Neuronal stem cell (in vitro differentiated cells): ENCODE measurements around the gene MTX1.

Source experiments
- DNase-seq: peaks from one replicate; pipeline ENCODE4 v3.0.0-alpha.2; 2013; ENCODE audit warnings: low spot score
- H2AFZ ChIP-seq: one replicate; pipeline ENCODE4 v1.6.1; 2013; ENCODE audit warnings: mild to moderate bottlenecking, low read length, inconsistent platforms
- H2AK5ac ChIP-seq: 2 replicates; pipeline ENCODE4 v1.6.1; 2013; ENCODE audit warnings: low read depth, mild to moderate bottlenecking, inconsistent platforms, low read length, moderate library complexity, mixed read lengths
- H2BK120ac ChIP-seq: 2 replicates; pipeline ENCODE4 v1.6.1; 2013; ENCODE audit warnings: low read depth, mild to moderate bottlenecking, inconsistent platforms, low read length, moderate library complexity, mixed read lengths
- H2BK12ac ChIP-seq: one replicate; pipeline ENCODE4 v1.6.1; 2013; ENCODE audit warnings: low read length, inconsistent platforms
- H2BK15ac ChIP-seq: 2 replicates; pipeline ENCODE4 v1.6.1; 2013; ENCODE audit warnings: mild to moderate bottlenecking, low read length, inconsistent platforms, mixed read lengths
- H2BK5ac ChIP-seq: one replicate; pipeline ENCODE4 v1.6.1; 2013; ENCODE audit warnings: inconsistent platforms, mild to moderate bottlenecking, low read length, moderate library complexity
- H3K14ac ChIP-seq: one replicate; pipeline ENCODE4 v1.6.1; 2013; ENCODE audit warnings: low read length, inconsistent platforms
- H3K18ac ChIP-seq: 2 replicates; pipeline ENCODE4 v1.6.1; 2013; ENCODE audit warnings: low read length, inconsistent platforms
- H3K23ac ChIP-seq: 2 replicates; pipeline ENCODE4 v1.6.1; 2013; ENCODE audit warnings: low read depth, mild to moderate bottlenecking, mixed read lengths, low read length, inconsistent platforms; ENCODE audit not compliant: poor library complexity
- H3K27ac ChIP-seq: replicated peaks from 3 replicates; pipeline ENCODE4 v1.5.1; 2013; ENCODE audit warnings: low read length, inconsistent platforms
- H3K27me3 ChIP-seq, 3 experiments: 2 replicates each; pipeline ENCODE4 v1.6.1; 2013; ENCODE audit warnings: low read length in 3 of 3, mild to moderate bottlenecking in 2 of 3, inconsistent platforms in 1 of 3, low read depth in 1 of 3, mixed read lengths in 1 of 3, moderate library complexity in 1 of 3; ENCODE audit not compliant: control insufficient read depth in 3 of 3, insufficient read depth in 3 of 3
- H3K36me3 ChIP-seq, 2 donors: replicated peaks in 1 of 2; 2 replicates each; pipeline ENCODE4 v1.6.1; 2013; ENCODE audit warnings: low read length in 2 of 2; ENCODE audit not compliant: control insufficient read depth in 2 of 2, insufficient read depth in 2 of 2
- H3K4ac ChIP-seq: 2 replicates; pipeline ENCODE4 v1.6.1; 2013; ENCODE audit warnings: inconsistent platforms, mild to moderate bottlenecking, low read length, moderate library complexity
- H3K4me1 ChIP-seq, 2 donors: 1 replicate in 1 of 2; 2 replicates in 1 of 2; pipeline ENCODE4 v1.6.1; 2013; ENCODE audit warnings: low read length in 2 of 2, low read depth in 1 of 2; ENCODE audit not compliant: control insufficient read depth in 2 of 2, insufficient read depth in 1 of 2
- H3K4me2 ChIP-seq: one replicate; pipeline ENCODE4 v1.6.1; 2013; ENCODE audit warnings: mild to moderate bottlenecking, low read length, inconsistent platforms; ENCODE audit not compliant: insufficient read depth, poor library complexity, severe bottlenecking
- H3K4me3 ChIP-seq, 2 donors: 2 replicates each; pipeline ENCODE4 v1.5.1; 2013; ENCODE audit warnings: low read length in 2 of 2, mild to moderate bottlenecking in 2 of 2, inconsistent platforms in 1 of 2, moderate library complexity in 1 of 2
- H3K79me1 ChIP-seq: one replicate; pipeline ENCODE4 v1.6.1; 2013; ENCODE audit warnings: low read depth, mild to moderate bottlenecking, inconsistent platforms, low read length, moderate library complexity
- H3K9ac ChIP-seq: one replicate; pipeline ENCODE4 v1.6.1; 2013; ENCODE audit warnings: mild to moderate bottlenecking, low read depth, low read length, inconsistent platforms; ENCODE audit not compliant: poor library complexity
- H3K9me3 ChIP-seq, 2 donors: replicated peaks in 1 of 2; 2 replicates each; pipeline versions ENCODE3 to v1.6.1; 2013; ENCODE audit warnings: low read length in 2 of 2, mild to moderate bottlenecking in 2 of 2, inconsistent platforms in 1 of 2, low read depth in 1 of 2, mixed read lengths in 1 of 2, moderate library complexity in 1 of 2; ENCODE audit not compliant: control insufficient read depth in 2 of 2, insufficient read depth in 1 of 2
- H4K8ac ChIP-seq: one replicate; pipeline ENCODE4 v1.6.1; 2013; ENCODE audit warnings: low read depth, mild to moderate bottlenecking, inconsistent platforms, low read length, moderate library complexity
- H4K91ac ChIP-seq: one replicate; pipeline ENCODE4 v1.6.1; 2013; ENCODE audit warnings: low read length, low read depth, mild to moderate bottlenecking, inconsistent platforms; ENCODE audit not compliant: poor library complexity
- WGBS, 2 donors: extraction: QIAGEN DNeasy Blood & Tissue Kit; methylation state at CpG; one replicate each; pipeline ENCODE4 v1.1.7; 2013; ENCODE audit warnings: missing lambda C conversion rate in 2 of 2, mixed read lengths in 1 of 2; ENCODE audit not compliant: insufficient read length in 2 of 2, insufficient replicate concordance in 1 of 2; ENCODE audit errors: extremely low coverage in 2 of 2; 5-methylcytosine and 5-hydroxymethylcytosine counted together

The MTX1 gene

DNA sequence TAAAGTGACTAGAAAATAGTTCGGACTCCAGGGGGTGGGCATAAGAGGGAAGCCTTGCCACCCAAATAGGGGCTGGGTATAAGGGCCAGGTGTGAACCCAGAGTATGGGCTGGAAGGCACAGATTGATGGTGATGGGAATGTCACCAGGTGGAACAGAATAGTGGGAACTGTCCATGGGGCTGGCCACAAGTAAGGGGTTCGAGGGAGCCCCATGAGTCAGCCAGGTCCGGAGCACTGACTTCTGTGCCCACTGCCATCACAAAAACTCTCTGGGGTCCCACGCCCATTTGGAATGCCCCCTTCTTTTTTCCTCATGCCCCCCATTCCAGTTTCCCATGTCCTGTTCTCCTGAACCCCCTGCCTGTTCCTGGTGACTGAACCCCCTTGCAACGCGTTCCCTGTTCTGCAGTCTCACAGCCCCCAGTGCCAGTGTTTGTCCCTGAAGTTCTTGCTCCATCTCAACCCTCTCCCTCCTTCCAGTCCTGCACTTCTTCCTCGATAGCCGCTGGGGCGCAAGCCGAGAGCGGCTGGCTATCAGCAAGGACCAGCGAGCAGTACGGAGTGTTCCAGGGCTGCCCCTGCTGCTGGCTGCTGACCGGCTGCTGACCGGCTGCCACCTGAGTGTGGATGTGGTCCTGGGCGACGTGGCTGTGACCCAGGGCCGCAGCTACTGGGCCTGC is 27.0 kb upstream of the MTX1 start:
- no CpG with 5 or more reads among the region's 18 CpGs for WGBS, 2 donors
- H3K9me3 ChIP-seq = no peaks in the 10 kb centered on the region
- H3K23ac ChIP-seq = no peak overlapping the region
- H3K4me3 ChIP-seq = no peak overlapping the region
- no peak overlapping the region for H4K91ac ChIP-seq
- peak overlapping the region; percentile 60 for H3K9ac ChIP-seq
- H2AK5ac ChIP-seq = no peak overlapping the region
- H3K36me3 ChIP-seq = peaks cover 29 to 44% of the 10 kb centered on the region in 2 donors
- no peak overlapping the region for H3K27ac ChIP-seq
- H3K4me2 ChIP-seq = peak overlapping the region; percentile 18
- H3K79me1 ChIP-seq = peaks cover 10% of the 10 kb centered on the region
- peak overlapping the region; percentile 75 for H2BK5ac ChIP-seq
- H2BK12ac ChIP-seq = no peak overlapping the region
- H2BK15ac ChIP-seq = no peak overlapping the region
- no peak overlapping the region for H3K4ac ChIP-seq
- H4K8ac ChIP-seq = no peak overlapping the region
- H3K18ac ChIP-seq = peak overlapping the region; percentile 11
- no peaks in the 10 kb centered on the region for H3K27me3 ChIP-seq
- no peak overlapping the region for H2AFZ ChIP-seq
- no peak overlapping the region for H2BK120ac ChIP-seq
- DNase-seq = no peak
- H3K4me1 ChIP-seq = peaks cover 1 to 2% of the 10 kb centered on the region in 2 donors
- H3K14ac ChIP-seq = no peak overlapping the region

DNA sequence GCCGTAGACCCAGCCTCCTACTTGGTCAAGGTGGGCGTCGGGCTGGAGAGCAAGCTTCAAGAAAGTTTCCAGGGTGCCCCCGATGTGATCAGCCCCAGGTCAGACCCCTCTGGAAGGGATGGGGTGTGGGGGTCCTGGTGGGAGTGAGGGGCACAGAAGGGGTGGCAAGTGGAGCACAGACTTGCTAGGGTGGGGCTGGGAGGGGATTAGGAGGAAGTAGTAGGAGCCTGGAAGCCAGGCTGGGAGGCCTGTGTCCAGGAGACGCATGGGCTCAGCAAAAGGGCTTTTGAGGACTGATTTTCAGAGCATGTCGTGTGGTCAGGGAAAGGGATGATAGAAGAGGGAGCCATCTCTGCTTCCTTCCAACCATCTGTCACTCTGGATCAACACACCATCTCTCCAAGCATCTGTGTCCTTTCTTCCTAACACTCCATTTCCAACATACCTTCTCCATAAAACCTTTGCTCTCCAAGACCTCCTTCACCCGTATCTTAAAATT is 26.4 kb upstream of the MTX1 start:
- Histone ChIP-seq H2BK12ac (no peak overlapping the region), H2BK120ac (no peak overlapping the region), H3K9ac (peak overlapping the region; percentile 60), H3K18ac (peak overlapping the region; percentile 11), H3K27ac (no peak overlapping the region), H3K23ac (no peak overlapping the region), H3K27me3 (no peaks in the 10 kb centered on the region), H3K9me3 (no peaks in the 10 kb centered on the region), H3K4ac (no peak overlapping the region), H3K4me3 (no peak overlapping the region), H3K36me3 (peaks cover 24 to 40% of the 10 kb centered on the region in 2 donors), H2BK5ac (no peak overlapping the region), H4K91ac (no peak overlapping the region), H3K14ac (no peak overlapping the region), H3K4me1 (peaks cover 0 to 2% of the 10 kb centered on the region in 2 donors), H2AFZ (no peak overlapping the region), H3K79me1 (peaks cover 9% of the 10 kb centered on the region), H3K4me2 (no peak overlapping the region), H4K8ac (no peak overlapping the region), H2BK15ac (no peak overlapping the region), H2AK5ac (no peak overlapping the region)
- WGBS, 2 donors = 100% methylated on average over 1 of the region's 7 CpGs
- no peak for DNase-seq

DNA sequence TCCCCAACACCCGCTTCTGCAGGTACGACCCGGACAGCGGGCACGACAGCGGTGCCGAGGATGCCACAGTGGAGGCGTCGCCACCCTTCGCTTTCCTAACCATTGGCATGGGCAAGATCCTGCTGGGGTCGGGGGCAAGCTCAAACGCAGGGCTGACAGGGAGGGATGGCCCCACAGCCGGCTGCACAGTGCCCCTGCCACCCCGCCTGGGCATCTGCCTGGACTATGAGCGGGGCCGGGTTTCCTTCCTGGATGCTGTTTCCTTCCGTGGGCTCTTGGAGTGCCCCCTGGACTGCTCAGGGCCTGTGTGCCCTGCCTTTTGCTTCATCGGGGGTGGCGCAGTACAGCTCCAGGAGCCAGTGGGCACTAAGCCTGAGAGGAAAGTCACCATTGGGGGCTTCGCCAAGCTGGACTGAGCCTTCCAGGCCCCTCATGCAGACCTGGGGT is 24.7 kb upstream of the MTX1 start:
- Histone ChIP-seq H3K18ac (no peak overlapping the region), H2BK15ac (no peak overlapping the region), H2BK12ac (peak overlapping the region; percentile 30), H4K91ac (no peak overlapping the region), H3K9me3 (no peaks in the 10 kb centered on the region), H3K27me3 (no peaks in the 10 kb centered on the region), H3K4ac (no peak overlapping the region), H3K4me2 (no peak overlapping the region), H3K4me1 (peaks cover 0 to 2% of the 10 kb centered on the region in 2 donors), H3K14ac (no peak overlapping the region), H2BK120ac (no peak overlapping the region), H2AFZ (no peak overlapping the region), H3K27ac (no peak overlapping the region), H2BK5ac (no peak overlapping the region), H3K23ac (no peak overlapping the region), H2AK5ac (no peak overlapping the region), H3K79me1 (peaks cover 6% of the 10 kb centered on the region), H3K9ac (no peak overlapping the region), H4K8ac (no peak overlapping the region), H3K36me3 (peaks cover 14 to 27% of the 10 kb centered on the region in 2 donors), H3K4me3 (no peak overlapping the region)
- DNase-seq = no peak
- no CpG with 5 or more reads among the region's 20 CpGs for WGBS, 2 donors

DNA sequence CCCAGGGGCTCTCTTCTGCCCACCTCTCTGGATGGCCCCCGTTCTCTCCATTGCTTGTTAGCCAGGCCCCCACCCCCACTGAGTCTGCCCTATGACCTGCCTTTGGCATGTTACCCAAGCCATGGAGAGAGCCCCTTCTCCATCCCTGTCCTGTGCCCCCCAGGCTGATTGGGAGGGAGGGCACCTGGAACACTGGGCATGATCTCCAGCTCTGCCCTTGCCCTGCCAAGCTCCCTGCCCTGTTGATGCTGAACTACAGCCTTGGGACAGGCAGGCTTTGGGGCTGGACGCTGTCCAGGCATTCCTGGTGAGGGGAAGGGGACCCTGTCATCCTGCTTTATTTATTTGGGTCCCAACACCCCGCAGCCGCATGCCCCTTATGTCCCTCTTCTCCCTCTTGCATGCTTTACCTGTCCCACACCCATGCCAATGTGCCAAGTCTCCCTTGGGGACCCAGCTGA is 24.1 kb upstream of the MTX1 start:
- Histone ChIP-seq H2AK5ac (no peak overlapping the region), H3K9me3 (no peaks in the 10 kb centered on the region), H3K4me1 (peaks cover 0 to 2% of the 10 kb centered on the region in 2 donors), H3K23ac (peak overlapping the region; percentile 89), H3K27me3 (no peaks in the 10 kb centered on the region), H3K4me3 (no peak overlapping the region), H4K8ac (no peak overlapping the region), H3K36me3 (peaks cover 12 to 21% of the 10 kb centered on the region in 2 donors), H3K18ac (peak overlapping the region; percentile 28), H3K27ac (no peak overlapping the region), H3K14ac (peak overlapping the region; percentile 56), H2BK12ac (no peak overlapping the region), H2BK120ac (no peak overlapping the region), H4K91ac (no peak overlapping the region), H3K4me2 (no peak overlapping the region), H2BK5ac (no peak overlapping the region), H3K79me1 (peaks cover 6% of the 10 kb centered on the region), H3K9ac (peak overlapping the region; percentile 81), H2BK15ac (no peak overlapping the region), H3K4ac (no peak overlapping the region), H2AFZ (no peak overlapping the region)
- no peak for DNase-seq
- WGBS, 2 donors = no CpG with 5 or more reads among the region's 4 CpGs
